Epithelial cell of proximal tubule (primary cell): Measurements from ENCODE around the gene TGM2. TPM values are rescaled to one million over a fixed set of nuclear protein-coding genes. Genes with fewer than 3 reads are reported as not detected.

ENCODE experiments used
- DNase-seq: peaks from one replicate; pipeline ENCODE4 v3.0.0-alpha.2; 2011; ENCODE audit warnings: low read depth
- H3K4me3 ChIP-seq: 2 replicates; pipeline ENCODE4 v1.5.1; 2011; ENCODE audit warnings: low read depth, mild to moderate bottlenecking, low read length
- CTCF ChIP-seq: conservative IDR thresholded peaks from 2 replicates; pipeline ENCODE4 v1.5.1; 2012; ENCODE audit warnings: low read depth, mild to moderate bottlenecking, low read length
- total RNA-seq: library from RNA; depleted of rRNA; stranded (reverse); fragments of >200 nt; gene quantifications from 2 replicates; pipeline ENCODE4 v1.2.3, GENCODE V29; 2015

The TGM2 gene
- total RNA-seq, 1 donor from 2014 or later: 150 TPM

DNA sequence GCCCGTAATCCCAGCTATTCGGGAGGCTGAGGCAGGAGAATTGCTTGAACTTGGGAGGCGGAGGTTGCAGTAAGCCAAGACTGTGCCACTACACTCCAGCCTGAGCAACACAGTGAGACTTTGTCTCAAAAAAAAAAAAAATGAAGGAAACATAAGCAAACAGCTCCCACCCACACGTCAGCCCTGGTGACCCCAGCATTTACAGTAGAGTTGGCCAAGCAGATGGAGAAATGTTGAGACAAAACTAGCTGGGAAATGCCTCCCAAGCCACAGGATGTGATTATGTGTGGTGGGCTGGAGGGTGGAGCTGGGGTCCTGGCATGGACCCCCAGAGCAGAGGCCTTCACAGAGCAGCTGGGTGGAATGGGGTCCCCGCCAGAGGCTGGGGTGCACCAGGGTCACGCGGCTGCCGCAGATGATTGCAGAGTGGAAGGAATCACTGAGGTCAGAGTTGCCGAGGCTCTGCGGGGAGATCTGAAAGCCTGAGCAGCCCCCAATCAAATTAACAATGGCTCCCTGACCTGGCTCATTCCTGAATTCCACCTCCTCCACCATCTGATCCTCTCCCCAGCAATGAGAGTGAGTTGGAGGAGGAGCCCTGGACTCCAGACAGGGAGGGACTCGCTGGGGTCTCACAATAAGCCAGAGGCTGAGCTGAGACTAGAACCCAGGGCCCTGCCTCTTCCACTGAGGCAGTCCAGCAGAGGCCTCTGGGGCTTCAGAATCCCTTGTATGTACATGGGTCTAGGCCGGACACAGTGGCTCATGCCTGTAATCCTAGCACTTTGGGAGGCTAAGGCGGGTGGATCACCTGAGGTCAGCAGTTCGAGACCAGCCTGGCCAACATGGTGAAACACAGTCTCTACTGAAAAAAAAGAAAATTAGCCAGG is 34.7 kb upstream of the TGM2 start:
- no peak overlapping the region for H3K4me3 ChIP-seq
- DNase-seq: no peak
- no peak for TF ChIP-seq CTCF

DNA sequence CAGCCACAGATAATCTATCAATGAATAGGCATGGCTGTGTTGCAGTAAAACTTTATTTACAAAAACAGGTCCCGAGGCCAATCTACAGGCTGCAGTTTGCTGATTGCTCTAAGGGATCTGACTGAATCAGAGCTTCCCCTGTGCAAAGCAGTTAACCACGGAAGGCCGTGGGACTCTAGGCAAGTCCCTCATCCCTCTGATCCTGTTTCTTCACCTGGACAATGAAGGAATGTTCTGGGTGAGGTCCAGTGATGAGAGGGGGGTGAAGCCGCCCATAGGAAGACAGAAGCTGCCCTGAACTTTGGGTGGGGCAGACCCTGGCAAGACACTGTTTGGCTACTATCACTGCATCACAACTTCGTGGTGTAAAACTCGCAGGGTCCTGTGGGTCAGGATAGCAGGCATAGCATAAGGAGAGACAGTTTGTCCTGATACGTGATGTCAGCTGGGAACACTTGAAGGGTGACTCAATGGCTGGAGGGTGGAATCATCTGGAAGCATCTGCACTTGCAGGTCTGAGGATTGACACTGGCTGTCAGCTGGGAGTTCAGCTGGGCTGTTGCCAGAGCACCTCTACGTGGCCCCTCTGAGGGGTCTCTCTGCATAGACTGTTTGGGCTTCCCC is 33.3 kb upstream of the TGM2 start:
- H3K4me3 ChIP-seq: no peak overlapping the region
- TF ChIP-seq CTCF: no peak
- DNase-seq: no peak

DNA sequence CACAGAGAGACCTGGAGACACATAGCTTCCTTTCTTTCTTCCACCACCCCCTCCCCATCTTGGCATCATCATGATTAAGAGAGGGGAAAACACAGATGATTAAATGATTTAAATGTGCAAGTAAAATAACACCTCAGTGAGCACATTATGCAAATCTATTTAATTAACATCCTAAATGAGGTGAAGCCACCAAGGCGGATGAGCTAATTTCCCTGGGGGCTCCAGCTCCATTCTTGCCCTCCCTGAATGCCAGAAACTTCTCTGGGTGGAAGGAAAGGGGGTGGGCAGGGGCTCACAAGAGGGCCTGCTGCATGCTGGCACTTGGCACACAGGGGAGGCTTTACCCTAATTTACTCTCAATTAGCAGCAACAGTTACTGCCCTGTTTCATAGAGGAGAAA is 32.5 kb upstream of the TGM2 start:
- TF ChIP-seq CTCF: no peak
- no peak for DNase-seq
- H3K4me3 ChIP-seq: no peak overlapping the region

DNA sequence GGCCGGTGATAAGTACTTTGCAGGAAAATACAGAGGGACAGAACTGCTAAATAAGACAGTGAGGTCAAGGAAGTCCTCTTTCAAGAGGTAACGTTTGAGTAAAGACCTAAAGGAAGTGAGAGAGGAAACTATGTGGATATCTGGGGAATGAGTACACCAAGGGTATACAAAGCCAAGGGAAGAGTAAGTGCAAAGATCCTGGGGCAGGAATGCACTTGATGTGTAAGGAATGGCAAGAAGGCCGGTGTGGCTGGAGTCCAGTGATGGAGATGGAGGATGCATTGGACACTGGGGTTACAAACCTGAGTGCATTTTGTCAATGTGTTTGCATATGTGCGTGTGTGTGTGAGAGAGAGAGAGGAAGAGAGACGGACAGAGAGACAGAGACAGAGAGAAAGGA is 32.1 kb upstream of the TGM2 start:
- no peak overlapping the region for H3K4me3 ChIP-seq
- no peak for TF ChIP-seq CTCF
- DNase-seq: no peak

- TF ChIP-seq CTCF: no peak
- H3K4me3 ChIP-seq: no peak overlapping the region
- no peak for DNase-seq
Measured at GRCh38 chr20:38196592-38196991, 31.5 kb upstream of the TGM2 start.

GRCh38 chr20:38196076-38196475 is 31.0 kb upstream of the TGM2 start:
- DNase-seq: no peak
- H3K4me3 ChIP-seq: no peak overlapping the region
- TF ChIP-seq CTCF: no peak
